WTC11 (cell line): ENCODE results near the gene VMA21. TPM values are rescaled to one million over a fixed set of nuclear protein-coding genes. Genes with fewer than 3 reads are reported as not detected.

ENCODE experiments used
- ATAC-seq: fragments of 200-7000 bp; cut with Tn5 transposase; 2 replicates; pipeline ENCODE4 v1.10.0; 2021; ENCODE audit warnings: mild to moderate bottlenecking, moderate library complexity
- CTCF ChIA-PET: fragments of 300-600 bp; sonication (Branson Sonifier 250); formaldehyde crosslinking; loops from one replicate; lab custom pipeline; 2021; ENCODE audit warnings: antibody characterized with exemption; lab: Charles Lee
- POLR2A ChIA-PET: fragments of 350-600 bp; sonication (Branson Sonifier 250); formaldehyde crosslinking; loops from one replicate; lab custom pipeline; 2021; ENCODE audit warnings: antibody characterized with exemption; lab: Charles Lee
- DNase-seq: peaks from one replicate; pipeline ENCODE4 v3.0.0; 2021; ENCODE audit warnings: low spot score
- H3K27ac Mint-ChIP-seq: 2 replicates; pipeline ENCODE4 v1.8.0; 2021; ENCODE audit warnings: mixed read lengths
- H3K27me3 Mint-ChIP-seq: 2 replicates; pipeline ENCODE4 v1.8.0; 2021; ENCODE audit warnings: low read depth, mild to moderate bottlenecking, moderate library complexity, mixed read lengths
- H3K36me3 Mint-ChIP-seq: 2 replicates; pipeline ENCODE4 v1.8.0; 2021; ENCODE audit warnings: mixed read lengths
- H3K4me1 Mint-ChIP-seq: 2 replicates; pipeline ENCODE4 v1.8.0; 2022; ENCODE audit warnings: mixed read lengths
- H3K4me3 Mint-ChIP-seq: 2 replicates; pipeline ENCODE4 v1.8.0; 2021; ENCODE audit warnings: mild to moderate bottlenecking, moderate library complexity, mixed read lengths
- H3K9me3 Mint-ChIP-seq: 2 replicates; pipeline ENCODE4 v1.8.0; 2021; ENCODE audit warnings: mixed read lengths
- ATF2 ChIP-seq: sonication (generic); formaldehyde crosslinking; IDR thresholded peaks from 2 replicates; pipeline ENCODE4 v1.8.1; 2022; ENCODE audit warnings: low read depth, missing genetic modification reagents, borderline replicate concordance
- CTCF ChIP-seq: fragments of 200-600 bp; IDR thresholded peaks from 2 replicates; pipeline ENCODE4 v1.8.0; 2022; ENCODE audit warnings: antibody characterized with exemption
- ELF4 ChIP-seq: sonication (generic); formaldehyde crosslinking; IDR thresholded peaks from 2 replicates; pipeline ENCODE4 v1.8.1; 2022; ENCODE audit warnings: low read depth, mild to moderate bottlenecking, moderate library complexity, missing genetic modification reagents
- ERG ChIP-seq: fragments of 250-450 bp; sonication (Bioruptor Pico); IDR thresholded peaks from 2 replicates; pipeline ENCODE4 v1.8.0; 2021; ENCODE audit warnings: mild to moderate bottlenecking
- PRDM15 ChIP-seq: sonication (generic); formaldehyde crosslinking; IDR thresholded peaks from 2 replicates; pipeline ENCODE4 v1.8.0; 2022; ENCODE audit warnings: missing genetic modification reagents
- RORB ChIP-seq: fragments of 250-450 bp; sonication (Bioruptor Pico); IDR thresholded peaks from 2 replicates; pipeline ENCODE4 v1.9.0; 2021; ENCODE audit warnings: mild to moderate bottlenecking
- ZNF423 ChIP-seq: fragments of 250-450 bp; sonication (Bioruptor Pico); IDR thresholded peaks from 2 replicates; pipeline ENCODE4 v2.1.2; 2022; ENCODE audit warnings: mild to moderate bottlenecking, moderate library complexity
- total RNA-seq: library from RNA; stranded (reverse); gene quantifications from 3 replicates; pipeline ENCODE4 v1.2.3, GENCODE V29; 2021
- TF ChIP-seq, protein P1 (sequence below): sonication (generic); formaldehyde crosslinking; IDR thresholded peaks from 2 replicates; pipeline ENCODE4 v1.8.1; 2022; ENCODE audit warnings: low read depth, mild to moderate bottlenecking, moderate library complexity, missing genetic modification reagents, borderline replicate concordance

The VMA21 gene
- total RNA-seq, 1 experiment from 2014 or later = 52.8 TPM

DNA sequence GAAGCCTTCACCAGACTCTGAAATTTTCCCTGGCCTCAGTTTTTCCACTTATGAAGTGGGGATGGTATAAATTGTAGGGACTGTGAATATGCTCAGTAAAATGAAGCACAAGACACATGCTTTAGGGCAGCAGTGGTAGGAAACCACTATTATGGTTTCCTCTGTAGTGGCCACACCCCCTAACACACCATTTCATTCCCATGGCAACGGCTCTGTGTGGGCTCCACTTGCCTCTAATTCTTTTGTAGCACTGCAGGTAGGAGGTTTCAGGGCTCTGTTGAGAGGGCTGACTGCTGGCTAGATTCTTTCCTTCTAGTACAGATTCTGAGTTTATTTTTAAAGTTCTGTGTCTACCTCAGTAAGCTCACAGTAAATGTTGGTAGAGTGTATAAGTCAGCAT lies 3.5 kb upstream of the VMA21 start (continued):
- TF ChIP-seq, protein P1, sequence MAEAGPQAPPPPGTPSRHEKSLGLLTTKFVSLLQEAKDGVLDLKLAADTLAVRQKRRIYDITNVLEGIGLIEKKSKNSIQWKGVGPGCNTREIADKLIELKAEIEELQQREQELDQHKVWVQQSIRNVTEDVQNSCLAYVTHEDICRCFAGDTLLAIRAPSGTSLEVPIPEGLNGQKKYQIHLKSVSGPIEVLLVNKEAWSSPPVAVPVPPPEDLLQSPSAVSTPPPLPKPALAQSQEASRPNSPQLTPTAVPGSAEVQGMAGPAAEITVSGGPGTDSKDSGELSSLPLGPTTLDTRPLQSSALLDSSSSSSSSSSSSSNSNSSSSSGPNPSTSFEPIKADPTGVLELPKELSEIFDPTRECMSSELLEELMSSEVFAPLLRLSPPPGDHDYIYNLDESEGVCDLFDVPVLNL (CRISPR knock-in tag) = no peak
- TF ChIP-seq ELF4 (CRISPR knock-in tag) (no peak), RORB (CRISPR knock-in tag) (no peak)

DNA sequence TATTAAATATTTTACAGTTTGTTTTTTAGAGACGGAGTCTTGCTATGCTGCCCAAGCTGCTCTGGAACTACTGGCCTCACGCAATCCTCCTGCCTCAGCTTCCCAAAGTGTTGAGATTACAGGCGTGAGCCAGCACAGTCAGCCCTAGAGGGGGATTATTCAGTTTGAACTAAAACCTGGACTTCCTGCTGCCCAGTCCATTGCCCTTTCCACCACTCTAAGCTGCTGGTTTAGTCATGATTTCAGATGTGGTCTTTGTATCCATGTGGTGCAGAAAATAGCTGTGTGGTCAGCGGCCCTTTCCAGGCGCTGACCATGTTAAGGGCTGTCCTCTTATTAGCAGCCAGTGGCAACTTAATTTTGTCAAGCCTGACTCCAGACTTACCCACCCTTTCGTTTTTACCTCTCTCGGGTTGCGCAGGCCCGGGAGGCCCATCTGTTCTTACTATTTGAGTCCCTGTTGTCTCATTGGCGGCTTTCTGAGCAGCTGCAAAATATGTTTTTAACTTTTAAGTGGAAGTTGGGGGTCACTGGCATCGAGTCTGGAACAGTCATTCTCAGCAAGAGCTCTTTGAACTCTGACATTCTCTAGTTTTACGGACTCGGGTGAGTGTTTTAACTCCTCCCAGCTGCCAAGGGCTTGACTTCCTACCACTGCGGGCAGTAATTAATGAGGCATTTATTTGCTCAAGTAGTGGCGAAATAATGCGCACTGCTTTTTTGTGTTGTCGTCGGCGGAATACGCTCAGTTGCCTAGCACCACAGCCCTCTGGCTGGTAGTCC lies 773 bp upstream of the VMA21 start:
- POLR2A ChIA-PET = interaction anchor here (0.5 to 0.9 kb wide), 2 partner anchors 220 to 421 kb away, joined by 3 to 6 read pairs; no protein-coding TSS in a partner anchor
- Mint-ChIP-seq H3K27me3 (no peaks in the 10 kb centered on the region), H3K27ac (peak overlapping the region; percentile 63; the same call in 1 of the 2 replicates), H3K4me1 (peaks cover 17% of the 10 kb centered on the region), H3K9me3 (no peaks in the 10 kb centered on the region), H3K36me3 (no peaks in the 10 kb centered on the region), H3K4me3 (peak overlapping the region; percentile 71)
- TF ChIP-seq PRDM15 (CRISPR knock-in tag) = 0 out of 2 replicates have a peak, but pooled peaks have one; percentile 27
- no peak for TF ChIP-seq CTCF
- ATAC-seq (no peak), DNase-seq (no peak)
- CTCF ChIA-PET = interaction anchor here (0.9 to 1.7 kb wide), 3 partner anchors 36 to 220 kb away, joined by 3 to 9 read pairs (median 8); partner anchors contain the start of gene GPR50

DNA sequence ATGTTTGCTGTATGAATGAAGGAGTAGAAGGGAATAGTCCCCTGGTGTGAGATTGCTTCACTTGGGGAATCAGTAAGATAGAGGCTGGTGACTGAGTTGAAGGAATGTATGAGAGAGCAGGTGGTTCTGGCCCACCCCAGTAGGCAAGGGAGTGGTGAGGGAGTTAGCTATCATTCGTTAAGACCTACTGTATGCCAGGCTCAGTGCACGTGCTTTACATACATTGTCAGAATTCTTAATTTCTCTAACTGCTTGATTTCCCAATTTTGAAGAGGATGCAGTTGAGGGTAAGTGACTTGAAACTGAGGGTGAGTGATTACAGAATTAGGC lies 700 bp downstream of the VMA21 start:
- Mint-ChIP-seq H3K4me1 (peaks cover 14% of the 10 kb centered on the region), H3K27me3 (no peaks in the 10 kb centered on the region), H3K4me3 (peak overlapping the region; percentile 85), H3K9me3 (no peaks in the 10 kb centered on the region), H3K36me3 (no peaks in the 10 kb centered on the region), H3K27ac (peak overlapping the region; percentile 76; the same call in 1 of the 2 replicates)
- no peak for DNase-seq
- ChIA-PET POLR2A (interaction anchor here (0.7 to 0.9 kb wide), 2 partner anchors 12 to 222 kb away, joined by 3 to 4 read pairs; no protein-coding TSS in a partner anchor), CTCF (interaction anchor here (1.7 kb wide), 2 partner anchors 38 to 222 kb away, joined by 8 to 9 read pairs; partner anchors contain the start of gene GPR50)
- TF ChIP-seq ZNF423 (CRISPR knock-in tag) = no peak
- TF ChIP-seq ERG (CRISPR knock-in tag) = no peak
- no peak for TF ChIP-seq CTCF
- TF ChIP-seq ATF2 = no peak
- no peak for ATAC-seq
